Airway epithelial cell (primary cell): Measurements from ENCODE around the gene TNNT3. TPM values are rescaled to one million over a fixed set of nuclear protein-coding genes. Genes with fewer than 3 reads are reported as not detected.

Experiments
- total RNA-seq: library from RNA; depleted of rRNA; stranded (reverse); fragments of >200 nt; gene quantifications from 2 replicates; pipeline ENCODE4 v1.2.3, GENCODE V29; 2015

Gene TNNT3
- total RNA-seq: 0.71 and 0.98 TPM in 2 replicates

GRCh38 chr11:1919391-1920127, at the start of gene TNNT3:
Gene TNNT3 (plus strand): TSS chr11:1919703. CDS start chr11:1922875, 3,172 bp downstream.

DNA sequence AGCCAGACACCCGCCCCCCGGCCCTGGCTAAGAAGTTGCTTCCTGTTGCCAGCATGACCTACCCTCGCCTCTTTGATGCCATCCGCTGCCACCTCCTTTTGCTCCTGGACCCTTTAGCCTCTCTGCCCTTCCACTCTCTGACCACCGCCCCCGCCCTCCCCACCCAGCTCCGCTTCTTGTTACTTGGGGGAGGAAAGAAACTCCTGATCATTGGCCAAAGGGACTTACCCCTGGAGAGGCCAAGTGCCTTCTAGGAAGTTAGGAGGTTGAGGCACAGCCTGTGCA, 27.7 kb upstream of the TNNT3 start, which contains the start of gene PRR33:
Gene PRR33 (minus strand): TSS at position 65 of the 285 bp plus-strand sequence. CDS start 1,311 bp downstream, outside the sequence.

DNA sequence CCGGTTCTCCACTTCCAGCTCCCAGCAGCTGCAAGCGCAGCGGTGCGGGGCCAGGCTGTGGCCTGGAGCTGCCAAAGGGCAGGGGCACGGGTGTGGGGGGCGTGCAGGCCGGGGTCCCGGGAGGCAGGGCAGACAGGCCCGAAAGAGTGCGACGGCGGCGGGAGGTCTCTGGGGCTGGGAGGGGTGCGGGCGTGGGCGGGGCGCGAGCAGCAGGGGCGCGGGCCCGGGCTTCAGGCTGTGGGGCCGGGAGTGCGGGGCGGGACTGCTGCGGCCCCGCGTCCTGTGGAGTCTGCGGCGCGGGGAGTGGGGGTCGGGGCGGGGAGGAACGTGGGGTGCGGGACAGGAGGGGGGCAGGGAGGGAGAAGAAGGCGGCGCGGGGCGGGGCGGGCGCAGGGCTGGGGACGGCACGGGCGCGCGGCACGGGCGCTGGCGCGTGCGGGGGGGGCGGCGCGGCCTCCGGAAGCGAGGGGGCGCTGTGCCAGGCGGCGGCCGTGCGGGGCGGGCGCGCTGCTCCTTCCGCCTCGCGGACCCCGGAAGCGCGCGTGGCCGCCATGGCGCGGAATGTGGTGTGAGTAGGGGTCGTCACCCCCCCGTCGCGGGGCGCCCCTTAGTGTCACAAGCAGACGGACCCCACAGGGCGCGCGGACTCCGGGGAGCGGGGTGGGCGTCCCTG, 27.4 kb downstream of the TNNT3 start, which contains the start of gene MRPL23:
Gene MRPL23 (plus strand): TSS at position 521 of the 673 bp plus-strand sequence. CDS start 31 bp downstream, at position 552.

Other genes starting within 250 kb of the TNNT3 start
- gene KRTAP5-6, start 222.5 kb upstream of the TNNT3 start, total RNA-seq: not detected in 2 replicates
- gene IFITM10, start 169.1 kb upstream of the TNNT3 start, total RNA-seq: 3.3 and 8.0 TPM in 2 replicates
- 566 and 764 TPM in 2 replicates for gene CTSD, start 155.8 kb upstream of the TNNT3 start, total RNA-seq
- 8.5 and 10.5 TPM in 2 replicates for gene SYT8, start 84.7 kb upstream of the TNNT3 start, total RNA-seq
- 0.63 and 4.1 TPM in 2 replicates for gene TNNI2, start 80.7 kb upstream of the TNNT3 start, total RNA-seq
- 0.23 and 1.1 TPM in 2 replicates for gene LSP1, start 66.6 kb upstream of the TNNT3 start, total RNA-seq
- not detected in 2 replicates for gene PRR33, start 27.8 kb upstream of the TNNT3 start, total RNA-seq
- gene MRPL23, start 27.6 kb downstream of the TNNT3 start, total RNA-seq: 275 and 285 TPM in 2 replicates
- gene H19, start 78.1 kb downstream of the TNNT3 start, total RNA-seq: 810 and 834 TPM in 2 replicates
- gene IGF2, start 219.7 kb downstream of the TNNT3 start, total RNA-seq: 30.0 and 44.8 TPM in 2 replicates
- gene INS, start 241.5 kb downstream of the TNNT3 start, total RNA-seq: not detected in 2 replicates